ENCODE results near the gene EXD3.

The EXD3 gene

DNA sequence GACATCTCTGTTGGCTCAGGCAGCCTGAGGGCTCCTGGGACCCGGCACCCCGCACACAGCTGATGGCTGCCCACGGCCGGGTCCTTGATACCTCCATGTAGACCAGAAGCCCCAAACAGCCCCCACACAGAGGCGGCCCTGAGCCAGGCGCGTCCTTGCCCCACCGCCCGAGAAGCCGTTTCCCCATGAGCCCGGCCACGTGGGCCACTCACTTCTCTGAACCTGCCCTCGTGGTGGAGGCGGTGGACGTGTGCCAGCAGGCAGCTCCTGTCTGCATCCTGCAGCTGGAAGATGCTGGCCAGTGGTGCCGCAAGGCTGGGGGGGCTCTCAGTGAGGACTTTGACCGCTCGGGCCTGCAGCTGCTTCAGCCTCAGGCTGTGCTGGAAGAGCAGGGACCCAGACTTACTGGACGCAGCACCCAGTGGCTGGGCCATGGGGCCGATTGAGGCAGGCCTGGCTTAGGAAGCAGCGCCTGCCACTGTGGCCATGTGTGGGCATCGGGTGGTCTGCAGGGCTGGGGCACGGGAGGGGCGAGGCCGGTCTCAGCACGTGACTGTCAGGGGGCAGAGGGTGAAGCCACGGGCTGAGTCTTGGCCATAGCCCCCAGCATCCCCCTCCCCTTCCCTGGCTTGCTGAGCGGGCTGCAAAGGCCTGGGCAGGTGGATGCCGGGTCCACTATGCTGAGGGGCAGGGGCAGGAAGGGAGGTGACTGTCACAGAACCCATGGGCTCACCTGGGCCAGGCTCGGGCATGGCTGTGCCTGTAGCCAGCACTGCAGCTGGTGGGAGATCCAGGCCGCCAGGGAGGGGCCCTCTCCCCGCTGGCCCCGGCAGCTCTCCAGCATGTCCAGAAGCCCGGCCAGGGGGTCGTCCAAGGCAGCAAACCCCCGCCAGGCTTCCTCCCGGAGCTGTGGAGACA is 50.0 kb downstream of the EXD3 start:
- TF ChIP-seq, protein P1, sequence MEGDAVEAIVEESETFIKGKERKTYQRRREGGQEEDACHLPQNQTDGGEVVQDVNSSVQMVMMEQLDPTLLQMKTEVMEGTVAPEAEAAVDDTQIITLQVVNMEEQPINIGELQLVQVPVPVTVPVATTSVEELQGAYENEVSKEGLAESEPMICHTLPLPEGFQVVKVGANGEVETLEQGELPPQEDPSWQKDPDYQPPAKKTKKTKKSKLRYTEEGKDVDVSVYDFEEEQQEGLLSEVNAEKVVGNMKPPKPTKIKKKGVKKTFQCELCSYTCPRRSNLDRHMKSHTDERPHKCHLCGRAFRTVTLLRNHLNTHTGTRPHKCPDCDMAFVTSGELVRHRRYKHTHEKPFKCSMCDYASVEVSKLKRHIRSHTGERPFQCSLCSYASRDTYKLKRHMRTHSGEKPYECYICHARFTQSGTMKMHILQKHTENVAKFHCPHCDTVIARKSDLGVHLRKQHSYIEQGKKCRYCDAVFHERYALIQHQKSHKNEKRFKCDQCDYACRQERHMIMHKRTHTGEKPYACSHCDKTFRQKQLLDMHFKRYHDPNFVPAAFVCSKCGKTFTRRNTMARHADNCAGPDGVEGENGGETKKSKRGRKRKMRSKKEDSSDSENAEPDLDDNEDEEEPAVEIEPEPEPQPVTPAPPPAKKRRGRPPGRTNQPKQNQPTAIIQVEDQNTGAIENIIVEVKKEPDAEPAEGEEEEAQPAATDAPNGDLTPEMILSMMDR (IDR thresholded peaks at IDR 0.05): no peak
- Histone ChIP-seq H3K27ac (no peak overlapping the region), H3K4me3 (no peak overlapping the region)
- DNase-seq (ENCODE audit: low spot score): peak; percentile 55

DNA sequence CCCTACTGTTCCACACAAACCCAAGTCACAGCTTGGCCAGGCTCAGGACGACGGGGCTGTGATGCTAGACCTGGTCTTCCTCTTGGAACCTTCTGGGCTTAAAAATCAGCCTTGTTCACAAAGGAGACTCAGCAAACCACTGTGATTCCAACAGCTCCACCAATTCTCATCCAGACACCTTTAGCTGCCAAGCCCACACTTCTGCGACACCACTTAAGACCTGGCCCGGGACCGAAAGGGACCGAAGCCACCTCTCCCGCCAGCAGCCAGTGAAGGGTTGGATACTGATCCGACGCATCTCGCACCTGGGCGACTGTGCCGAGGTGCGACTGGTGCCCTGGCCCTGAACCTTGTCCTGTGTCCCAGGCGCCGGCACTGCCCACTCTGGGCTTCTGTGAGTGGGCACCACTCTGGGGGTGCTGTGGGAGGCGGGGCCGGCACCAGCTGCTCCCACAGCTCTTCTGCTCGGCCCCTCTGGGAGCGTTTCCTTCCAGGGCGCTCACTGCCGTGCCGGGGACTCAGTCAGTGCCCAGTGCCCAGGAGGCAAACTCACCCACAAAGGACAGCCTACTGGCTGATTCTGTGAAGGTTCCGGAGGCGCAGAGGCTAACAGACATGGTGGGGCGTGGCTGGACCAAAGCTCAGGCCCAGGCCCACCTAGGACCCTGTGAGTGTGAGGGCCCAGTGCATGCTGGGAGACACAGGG is 50.9 kb downstream of the EXD3 start:
- H3K4me3 ChIP-seq: no peak overlapping the region
- TF ChIP-seq, protein P1 (IDR thresholded peaks at IDR 0.05): no peak
- DNase-seq (ENCODE audit: low spot score): no peak

DNA sequence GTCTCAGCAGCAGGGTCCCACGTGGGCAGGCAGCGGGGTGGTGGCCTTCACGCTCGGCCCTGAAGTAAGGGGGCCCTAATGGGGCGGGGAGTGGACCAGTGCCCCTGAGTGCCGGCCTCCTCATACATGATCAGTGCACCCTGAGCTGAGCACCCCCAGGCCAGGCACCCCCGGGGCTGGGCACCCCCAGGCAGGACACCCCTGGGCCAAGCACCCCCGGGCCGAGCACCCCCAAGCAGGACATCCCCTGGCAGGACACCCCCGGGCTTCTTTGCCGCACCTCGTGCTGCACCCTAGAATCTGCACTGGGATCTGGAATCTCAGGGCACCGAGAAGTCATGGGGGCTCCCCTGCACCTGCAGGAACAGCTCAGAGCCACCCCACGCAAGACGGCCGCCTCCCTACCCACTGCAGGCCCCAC is 51.4 kb downstream of the EXD3 start:
- no peak overlapping the region for H3K4me3 ChIP-seq
- no peak overlapping the region for H3K27ac ChIP-seq
- TF ChIP-seq, protein P1 (IDR thresholded peaks at IDR 0.05): no peak
- no peak for DNase-seq (ENCODE audit: low spot score)

More for the DNA sequence above, 50.9 kb downstream of the EXD3 start:
- H3K27ac ChIP-seq: no peak overlapping the region

DNA sequence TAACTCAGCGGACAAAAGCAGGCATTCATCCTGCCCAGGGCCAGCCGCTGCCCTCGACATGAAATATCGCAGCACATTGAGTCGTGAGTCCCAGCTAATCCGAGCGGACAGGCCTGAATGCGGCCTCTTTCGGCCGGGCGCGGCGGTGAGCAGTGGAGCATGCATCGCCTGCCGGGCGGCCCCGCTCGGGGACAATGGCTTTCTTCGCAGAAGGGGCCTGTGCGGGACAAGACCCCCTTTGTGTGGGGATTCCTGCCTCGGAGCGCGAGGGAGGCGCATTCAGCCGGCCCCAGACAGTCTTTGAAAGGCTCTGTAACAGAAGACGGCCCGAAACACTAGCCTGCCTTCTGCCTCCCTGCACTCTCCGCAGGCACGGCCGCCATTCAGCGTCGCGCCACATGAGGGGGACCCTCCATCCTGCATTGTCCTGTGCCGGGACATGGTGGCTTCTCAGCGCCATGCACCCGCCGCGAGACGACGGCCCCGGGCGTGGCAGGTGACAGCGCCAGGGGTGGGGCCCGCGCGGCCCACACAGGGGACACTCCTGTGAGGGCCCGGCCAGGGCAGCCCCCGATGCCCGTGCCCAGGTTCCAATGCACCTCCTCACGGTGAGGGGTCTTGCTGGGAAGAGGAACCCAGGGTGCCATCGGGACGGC is 52.0 kb downstream of the EXD3 start:
- DNase-seq (ENCODE audit: low spot score): peak; percentile 53
- TF ChIP-seq, protein P1 (IDR thresholded peaks at IDR 0.05): no peak
- Histone ChIP-seq H3K4me3 (no peak overlapping the region), H3K27ac (no peak overlapping the region)

- H3K4me3 ChIP-seq: no peak overlapping the region
- TF ChIP-seq, protein P1 (IDR thresholded peaks at IDR 0.05): no peak
- DNase-seq (ENCODE audit: low spot score): peak; percentile 45
- H3K27ac ChIP-seq: no peak overlapping the region
These were observed 52.8 kb downstream of the EXD3 start for GRCh38 chr9:137369911-137370764.

DNA sequence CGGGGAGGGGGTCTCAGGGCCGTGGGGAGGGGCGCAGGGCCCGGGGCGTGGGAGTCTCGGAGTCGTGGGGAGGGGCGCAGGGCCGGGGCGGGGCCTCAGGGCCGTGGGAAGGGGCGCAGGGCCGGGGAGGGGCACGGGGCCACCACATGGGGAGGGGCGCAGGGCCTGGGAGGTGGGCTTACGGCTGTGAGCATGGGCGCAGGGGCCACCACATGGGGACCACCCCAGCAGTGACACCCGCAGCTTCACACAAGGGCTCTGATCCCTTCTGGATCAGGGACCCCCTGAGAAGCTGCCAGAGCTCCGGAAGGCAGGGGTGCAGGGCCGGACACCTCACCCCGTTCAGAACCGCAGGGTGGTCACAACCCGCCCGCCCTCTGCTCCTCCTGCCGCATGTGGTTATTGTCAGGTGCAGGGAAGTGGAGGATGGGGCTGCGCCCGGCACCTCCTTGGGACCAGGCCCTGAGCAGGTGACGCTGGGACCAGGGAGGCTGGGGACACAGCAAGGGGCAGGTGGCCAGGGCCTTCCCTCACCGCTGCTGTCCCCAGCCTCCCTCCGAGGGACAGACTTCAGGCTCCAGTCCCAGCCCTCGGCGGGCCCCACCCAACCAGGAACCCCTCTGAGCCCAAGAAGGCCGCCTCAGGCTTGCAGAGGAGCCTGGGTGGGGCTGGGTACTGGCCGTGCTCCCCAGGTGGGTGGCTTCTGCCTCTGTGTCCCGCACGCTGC is 53.7 kb downstream of the EXD3 start:
- peak overlapping the region in 1 of 2 donors; percentile 41 for H3K27ac ChIP-seq
- DNase-seq (ENCODE audit: low spot score): peak; percentile 53
- TF ChIP-seq, protein P1 (IDR thresholded peaks at IDR 0.05): no peak
- no peak overlapping the region for H3K4me3 ChIP-seq
